Mesendoderm (in vitro differentiated cells): ENCODE data around the gene SCIMP.
"Not testable (repeated sequence)": the region's sequence is repeated elsewhere in the genome, so short reads cannot be mapped to it uniquely, and the experiment has no call there.

Experiments used
- DNase-seq: peaks from one replicate; pipeline ENCODE4 v3.0.0; 2013
- H2AK5ac ChIP-seq: 2 replicates; pipeline ENCODE4 v1.6.1; 2013; ENCODE audit warnings: low read length, inconsistent platforms
- H2BK120ac ChIP-seq: 2 replicates; pipeline ENCODE4 v1.6.1; 2013; ENCODE audit warnings: low read depth, mild to moderate bottlenecking, low read length, moderate library complexity, mixed read lengths
- H2BK15ac ChIP-seq: replicated peaks from 2 replicates; pipeline ENCODE4 v1.6.1; 2013; ENCODE audit warnings: low read depth, mild to moderate bottlenecking, moderate library complexity
- H2BK5ac ChIP-seq: 2 replicates; pipeline ENCODE4 v1.6.1; 2013; ENCODE audit warnings: low read length, inconsistent platforms
- H3K18ac ChIP-seq: 2 replicates; pipeline ENCODE4 v1.6.1; 2013; ENCODE audit warnings: mild to moderate bottlenecking, low read length, mixed read lengths
- H3K23ac ChIP-seq: one replicate; pipeline ENCODE4 v1.6.1; 2013; ENCODE audit warnings: low read length
- H3K27ac ChIP-seq: 2 replicates; pipeline ENCODE4 v1.5.1; 2013; ENCODE audit warnings: low read depth, mild to moderate bottlenecking, inconsistent platforms, low read length, moderate library complexity
- H3K27me3 ChIP-seq: 2 replicates; pipeline ENCODE4 v1.6.1; 2013; ENCODE audit warnings: low read length, control low read depth, mild to moderate bottlenecking, inconsistent platforms; ENCODE audit not compliant: insufficient read depth, poor library complexity
- H3K36me3 ChIP-seq: 2 replicates; pipeline ENCODE4 v1.6.1; 2013; ENCODE audit warnings: low read length, inconsistent platforms; ENCODE audit not compliant: control insufficient read depth, insufficient read depth
- H3K4ac ChIP-seq: one replicate; pipeline ENCODE4 v1.6.1; 2013; ENCODE audit warnings: low read depth, mild to moderate bottlenecking, low read length, moderate library complexity
- H3K4me1 ChIP-seq: 2 replicates; pipeline ENCODE4 v1.6.1; 2013; ENCODE audit warnings: low read depth, low read length, inconsistent platforms; ENCODE audit not compliant: control insufficient read depth
- H3K4me2 ChIP-seq: 2 replicates; pipeline ENCODE4 v1.6.1; 2013; ENCODE audit warnings: low read length
- H3K4me3 ChIP-seq: 2 replicates; pipeline ENCODE4 v1.5.1; 2013; ENCODE audit warnings: mild to moderate bottlenecking, low read length
- H3K56ac ChIP-seq: one replicate; pipeline ENCODE4 v1.6.1; 2013; ENCODE audit warnings: low read length
- H3K79me1 ChIP-seq: 2 replicates; pipeline ENCODE4 v1.6.1; 2013; ENCODE audit warnings: low read length, inconsistent platforms
- H3K79me2 ChIP-seq: 2 replicates; pipeline ENCODE4 v1.6.1; 2013; ENCODE audit warnings: mild to moderate bottlenecking, low read length; ENCODE audit not compliant: control insufficient read depth, insufficient read depth
- H3K9ac ChIP-seq: 2 replicates; pipeline ENCODE4 v1.6.1; 2013; ENCODE audit warnings: low read length, inconsistent platforms
- H4K5ac ChIP-seq: one replicate; pipeline ENCODE4 v1.6.1; 2013; ENCODE audit warnings: low read length
- H4K8ac ChIP-seq: one replicate; pipeline ENCODE4 v1.6.1; 2013; ENCODE audit warnings: low read depth, mild to moderate bottlenecking, control low read depth, low read length, moderate library complexity
- WGBS: extraction: QIAGEN DNeasy Blood & Tissue Kit; methylation state at CpG from one replicate; pipeline ENCODE4 v1.1.7; 2013; ENCODE audit warnings: low lambda C conversion rate, missing lambda C conversion rate; ENCODE audit not compliant: insufficient coverage; ENCODE audit errors: extremely low coverage; 5-methylcytosine and 5-hydroxymethylcytosine counted together

SCIMP gene

GRCh38 chr17:5219536-5219935 lies 15.1 kb downstream of the SCIMP start:
- DNase-seq = peak; percentile 12
- Histone ChIP-seq H2AK5ac (no peak overlapping the region), H3K79me2 (no peaks in the 10 kb centered on the region), H2BK15ac (no peak overlapping the region), H3K4me1 (no peaks in the 10 kb centered on the region), H2BK5ac (no peak overlapping the region), H3K27me3 (no peaks in the 10 kb centered on the region), H3K56ac (no peak overlapping the region), H3K79me1 (no peaks in the 10 kb centered on the region), H3K4me2 (no peak overlapping the region), H3K9ac (no peak overlapping the region), H3K18ac (no peak overlapping the region), H3K36me3 (no peaks in the 10 kb centered on the region), H4K5ac (no peak overlapping the region), H2BK120ac (no peak overlapping the region), H3K4ac (no peak overlapping the region), H3K4me3 (no peak overlapping the region), H3K23ac (no peak overlapping the region), H3K27ac (no peak overlapping the region), H4K8ac (no peak overlapping the region)
- no CpG with 5 or more reads among the region's 6 CpGs for WGBS

- H2BK120ac ChIP-seq, H3K79me1 ChIP-seq, H2BK15ac ChIP-seq, H3K79me2 ChIP-seq, H3K56ac ChIP-seq, H4K8ac ChIP-seq, DNase-seq, H3K23ac ChIP-seq, H3K4me1 ChIP-seq, H3K4me3 ChIP-seq, H3K27me3 ChIP-seq, H3K4me2 ChIP-seq, H3K4ac ChIP-seq, H4K5ac ChIP-seq, H2BK5ac ChIP-seq, H3K9ac ChIP-seq, H3K36me3 ChIP-seq, H2AK5ac ChIP-seq, H3K18ac ChIP-seq, H3K27ac ChIP-seq: not testable (repeated sequence)
- WGBS = no CpG with 5 or more reads among the region's 5 CpGs
These were observed 17.1 kb downstream of the SCIMP start for GRCh38 chr17:5217562-5217961.

DNA sequence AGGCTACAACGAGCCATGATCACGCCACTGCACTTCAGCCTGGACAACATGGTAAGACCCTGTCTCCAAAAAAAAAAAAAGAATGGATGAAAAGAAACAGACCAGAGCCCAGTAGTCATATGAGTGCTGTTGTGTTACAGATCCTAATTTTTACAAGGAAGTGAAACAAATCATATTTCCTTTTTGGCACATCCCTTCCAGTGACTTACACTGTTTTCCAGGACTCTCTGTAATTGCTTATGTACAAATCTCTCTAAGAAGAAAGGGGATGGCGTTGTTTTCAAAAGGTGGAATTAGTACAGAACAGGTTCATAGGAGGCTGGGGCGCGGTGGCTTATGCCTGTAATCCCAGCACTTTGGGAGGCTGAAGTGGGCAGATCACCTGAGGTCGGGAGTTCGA lies 23.2 kb downstream of the SCIMP start:
- Histone ChIP-seq H3K23ac (no peak overlapping the region), H2BK5ac (no peak overlapping the region), H3K79me1 (no peaks in the 10 kb centered on the region), H3K4me1 (no peaks in the 10 kb centered on the region), H3K56ac (no peak overlapping the region), H3K36me3 (no peaks in the 10 kb centered on the region), H4K5ac (no peak overlapping the region), H3K79me2 (no peaks in the 10 kb centered on the region), H2AK5ac (no peak overlapping the region), H2BK15ac (no peak overlapping the region), H3K4me2 (no peak overlapping the region), H3K4me3 (no peak overlapping the region), H3K4ac (no peak overlapping the region), H2BK120ac (no peak overlapping the region), H3K18ac (no peak overlapping the region), H3K27me3 (no peaks in the 10 kb centered on the region), H4K8ac (no peak overlapping the region), H3K27ac (no peak overlapping the region), H3K9ac (no peak overlapping the region)
- no peak for DNase-seq
- WGBS = no CpG with 5 or more reads among the region's 7 CpGs

GRCh38 chr17:5210614-5211252 lies 23.9 kb downstream of the SCIMP start:
- H3K36me3 ChIP-seq = no peaks in the 10 kb centered on the region
- no peak overlapping the region for H3K27ac ChIP-seq
- no peak overlapping the region for H2BK5ac ChIP-seq
- H3K79me1 ChIP-seq = no peaks in the 10 kb centered on the region
- H4K5ac ChIP-seq = no peak overlapping the region
- H3K27me3 ChIP-seq = no peaks in the 10 kb centered on the region
- no peak overlapping the region for H3K18ac ChIP-seq
- no peaks in the 10 kb centered on the region for H3K79me2 ChIP-seq
- no peak overlapping the region for H3K23ac ChIP-seq
- no peak overlapping the region for H2BK15ac ChIP-seq
- H4K8ac ChIP-seq = no peak overlapping the region
- no peak overlapping the region for H3K56ac ChIP-seq
- H3K4me2 ChIP-seq = no peak overlapping the region
- H3K9ac ChIP-seq = no peak overlapping the region
- no peak overlapping the region for H2BK120ac ChIP-seq
- H3K4ac ChIP-seq = no peak overlapping the region
- H3K4me3 ChIP-seq = no peak overlapping the region
- DNase-seq = no peak
- no CpG with 5 or more reads among the region's 8 CpGs for WGBS
- no peak overlapping the region for H2AK5ac ChIP-seq
- H3K4me1 ChIP-seq = no peaks in the 10 kb centered on the region

GRCh38 chr17:5210091-5210490 lies 24.6 kb downstream of the SCIMP start:
- Histone ChIP-seq H3K23ac (no peak overlapping the region), H3K18ac (no peak overlapping the region), H4K5ac (no peak overlapping the region), H3K79me1 (no peaks in the 10 kb centered on the region), H2BK15ac (no peak overlapping the region), H2BK120ac (no peak overlapping the region), H4K8ac (no peak overlapping the region), H3K4me1 (no peaks in the 10 kb centered on the region), H3K36me3 (no peaks in the 10 kb centered on the region), H3K27me3 (no peaks in the 10 kb centered on the region), H3K4me3 (no peak overlapping the region), H3K9ac (no peak overlapping the region), H3K4ac (no peak overlapping the region), H3K27ac (no peak overlapping the region), H3K56ac (no peak overlapping the region), H2AK5ac (no peak overlapping the region), H3K79me2 (no peaks in the 10 kb centered on the region), H3K4me2 (no peak overlapping the region), H2BK5ac (no peak overlapping the region)
- no peak for DNase-seq
- WGBS = no CpG with 5 or more reads among the region's 5 CpGs

DNA sequence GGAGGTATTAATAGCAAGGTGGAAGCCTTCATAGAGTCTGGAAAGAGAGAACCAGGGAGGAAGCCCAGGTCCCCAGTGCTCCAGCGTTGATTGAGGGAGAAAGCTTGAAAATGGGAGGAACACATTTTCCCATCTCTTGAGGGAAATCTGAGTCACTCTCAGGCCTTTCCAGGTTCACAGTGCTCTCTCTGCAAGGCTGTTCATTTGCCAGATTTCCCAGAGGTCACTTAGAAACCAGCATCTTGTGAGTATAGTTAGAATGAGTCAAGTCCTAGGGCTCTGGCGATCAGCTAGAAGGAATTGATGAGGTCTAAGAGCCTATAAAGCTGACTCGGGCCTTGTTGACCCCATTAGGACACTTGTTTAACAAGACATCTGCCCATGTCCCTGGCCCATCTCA lies 25.3 kb downstream of the SCIMP start:
- Histone ChIP-seq H3K4me2 (no peak overlapping the region), H3K56ac (no peak overlapping the region), H2AK5ac (no peak overlapping the region), H3K36me3 (no peaks in the 10 kb centered on the region), H3K79me1 (no peaks in the 10 kb centered on the region), H3K4ac (no peak overlapping the region), H2BK120ac (no peak overlapping the region), H4K8ac (no peak overlapping the region), H3K79me2 (no peaks in the 10 kb centered on the region), H4K5ac (no peak overlapping the region), H3K18ac (no peak overlapping the region), H3K27me3 (no peaks in the 10 kb centered on the region), H3K4me1 (no peaks in the 10 kb centered on the region), H2BK15ac (no peak overlapping the region), H3K9ac (no peak overlapping the region), H3K4me3 (no peak overlapping the region), H3K23ac (no peak overlapping the region), H2BK5ac (no peak overlapping the region), H3K27ac (no peak overlapping the region)
- DNase-seq = no peak
- WGBS = no CpG with 5 or more reads among the region's 3 CpGs
